Smooth muscle cell of the brain vasculature (primary cell): Measurements from ENCODE around the gene ARL5C.
A peak's percentile ranks its signal among the peaks of the same experiment; 100 is the strongest.

Experiments
- DNase-seq: peaks from one replicate; pipeline ENCODE4 v3.0.0-alpha.2; 2012; ENCODE audit warnings: low read depth, low spot score

The ARL5C gene

GRCh38 chr17:39167476-39167875 lies 1.5 kb upstream of the ARL5C start:
- no peak for DNase-seq

GRCh38 chr17:39166437-39167335 lies 725 bp upstream of the ARL5C start:
- DNase-seq, result no peak

- no peak for DNase-seq
Measured at GRCh38 chr17:39165178-39165840, 652 bp downstream of the ARL5C start.

DNA sequence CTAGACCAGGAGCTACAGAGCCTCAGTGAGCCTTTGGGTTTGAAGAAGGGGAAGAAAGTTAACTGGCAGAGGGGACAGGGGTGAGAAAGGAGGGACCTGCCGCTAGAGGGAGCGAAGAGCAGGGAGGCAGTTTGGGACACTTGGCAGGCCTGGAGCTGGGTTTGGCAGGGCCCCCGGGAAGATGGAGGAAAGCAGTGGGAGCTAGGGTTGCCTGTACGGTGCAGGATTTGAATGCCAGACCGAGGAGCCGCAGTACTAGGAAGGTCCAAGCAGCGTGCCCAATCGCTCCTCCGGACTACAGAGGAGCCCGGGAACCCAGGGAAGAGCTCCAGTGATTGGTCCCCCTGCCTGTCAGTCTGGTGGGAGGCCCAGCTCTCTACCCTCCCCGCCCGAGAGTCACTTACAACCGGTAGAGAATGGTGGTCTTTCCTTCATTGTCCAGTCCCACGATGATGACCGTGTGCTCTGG lies 1.3 kb downstream of the ARL5C start:
- peak; percentile 69 for DNase-seq

DNA sequence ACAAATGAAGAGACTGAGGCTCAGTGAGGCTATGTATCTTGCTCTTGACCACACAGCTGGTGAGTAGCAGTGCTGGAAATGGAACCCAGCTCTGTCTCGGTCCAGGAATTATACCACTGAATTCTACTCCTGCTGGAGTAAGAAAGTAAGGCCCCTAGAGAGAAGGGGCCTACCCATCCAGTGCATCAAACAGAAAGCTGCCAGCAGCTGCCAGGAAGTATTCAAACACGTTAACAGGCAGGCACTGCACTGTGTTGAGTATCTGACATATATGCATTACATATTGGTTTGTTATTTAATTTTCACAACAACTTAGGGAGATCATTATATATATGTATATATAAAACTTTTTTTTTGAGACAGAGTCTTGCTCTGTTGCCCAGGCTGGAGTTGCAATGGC lies 4.0 kb downstream of the ARL5C start:
- DNase-seq, result no peak

DNA sequence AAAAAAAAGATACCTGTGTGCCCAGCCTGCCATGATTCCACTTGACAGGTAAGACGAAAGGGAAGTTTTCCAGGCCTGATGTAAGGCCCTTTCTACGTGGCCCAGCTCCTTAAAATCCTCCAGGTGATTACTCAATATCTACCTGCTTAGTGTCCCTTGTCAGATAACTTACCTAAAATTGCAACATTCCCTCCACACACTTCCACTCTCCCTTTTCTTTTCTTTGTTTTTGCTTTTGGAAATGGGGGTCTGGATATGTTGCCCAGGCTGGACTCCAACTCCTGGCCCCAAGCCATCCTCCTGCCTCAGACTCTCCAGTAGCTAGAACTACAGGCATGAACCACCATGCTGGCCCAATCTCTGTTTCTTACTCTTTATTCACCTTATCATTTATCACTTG lies 7.3 kb downstream of the ARL5C start:
- no peak for DNase-seq

- no peak for DNase-seq
Measured at GRCh38 chr17:39156491-39156890, 9.5 kb downstream of the ARL5C start.

GRCh38 chr17:39155654-39156053 lies 10.3 kb downstream of the ARL5C start:
- no peak for DNase-seq

DNA sequence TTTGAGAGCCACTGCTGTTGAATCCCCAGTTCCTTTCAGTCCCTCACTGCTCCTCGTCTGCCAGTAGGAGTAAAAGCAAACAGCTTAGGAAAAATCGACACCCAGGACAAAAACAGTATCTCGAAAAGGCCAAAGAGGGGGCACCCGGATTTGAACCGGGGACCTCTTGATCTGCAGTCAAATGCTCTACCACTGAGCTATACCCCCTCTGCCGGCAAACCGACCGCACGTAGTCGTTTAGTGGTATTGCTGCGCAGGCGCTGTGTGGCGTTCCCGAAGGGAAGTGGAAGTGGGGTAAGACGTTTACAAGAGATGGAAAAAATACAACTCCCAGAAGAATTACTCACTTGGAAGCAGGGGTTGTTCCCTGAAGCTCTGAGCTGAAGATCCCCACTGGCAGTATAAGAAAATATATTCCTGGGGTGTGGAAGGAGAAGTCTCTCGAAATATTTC lies 12.3 kb downstream of the ARL5C start:
- peak; percentile 77 for DNase-seq

DNA sequence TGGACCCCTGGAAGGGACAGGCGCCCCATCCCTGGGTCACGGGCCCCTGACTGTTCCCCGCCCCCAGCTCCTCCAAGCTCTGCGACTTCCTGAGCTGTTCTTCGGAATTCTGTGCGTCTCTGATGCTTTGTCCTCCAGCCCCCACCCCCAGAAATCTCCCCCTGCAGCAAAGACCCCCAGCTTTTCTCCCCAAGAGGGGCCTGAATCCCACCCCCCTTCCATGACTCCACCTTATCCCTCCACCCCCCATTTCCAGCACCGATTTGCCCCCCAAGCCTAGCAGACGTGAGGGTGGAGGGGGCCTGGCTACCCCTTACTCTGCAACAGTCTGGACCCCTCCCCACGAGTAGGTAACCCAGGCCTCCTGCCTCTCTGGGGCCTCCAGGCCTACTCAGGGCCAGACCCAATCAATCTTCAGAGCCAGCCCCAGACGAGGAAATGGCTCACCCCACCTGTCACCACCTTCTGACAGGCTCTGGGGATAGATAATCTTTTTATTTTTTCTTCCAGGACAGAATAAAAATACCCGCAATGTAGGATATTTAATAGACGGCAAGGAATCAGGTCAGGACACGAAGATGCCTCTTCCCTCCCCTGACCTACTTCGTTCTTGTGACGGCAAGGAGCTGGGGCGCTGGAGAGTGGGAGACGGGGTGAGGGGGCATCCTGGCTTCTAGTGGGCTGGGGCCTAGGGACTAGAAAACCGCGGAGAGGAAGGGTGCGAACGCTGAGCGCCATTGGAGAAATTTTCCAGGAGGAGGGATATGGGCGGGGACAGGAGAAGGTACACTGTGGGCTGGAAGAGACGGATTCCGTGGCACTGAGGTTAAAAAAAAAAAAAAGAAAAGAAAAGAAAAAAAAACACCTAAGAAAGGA lies 13.8 kb downstream of the ARL5C start:
- no peak for DNase-seq

DNA sequence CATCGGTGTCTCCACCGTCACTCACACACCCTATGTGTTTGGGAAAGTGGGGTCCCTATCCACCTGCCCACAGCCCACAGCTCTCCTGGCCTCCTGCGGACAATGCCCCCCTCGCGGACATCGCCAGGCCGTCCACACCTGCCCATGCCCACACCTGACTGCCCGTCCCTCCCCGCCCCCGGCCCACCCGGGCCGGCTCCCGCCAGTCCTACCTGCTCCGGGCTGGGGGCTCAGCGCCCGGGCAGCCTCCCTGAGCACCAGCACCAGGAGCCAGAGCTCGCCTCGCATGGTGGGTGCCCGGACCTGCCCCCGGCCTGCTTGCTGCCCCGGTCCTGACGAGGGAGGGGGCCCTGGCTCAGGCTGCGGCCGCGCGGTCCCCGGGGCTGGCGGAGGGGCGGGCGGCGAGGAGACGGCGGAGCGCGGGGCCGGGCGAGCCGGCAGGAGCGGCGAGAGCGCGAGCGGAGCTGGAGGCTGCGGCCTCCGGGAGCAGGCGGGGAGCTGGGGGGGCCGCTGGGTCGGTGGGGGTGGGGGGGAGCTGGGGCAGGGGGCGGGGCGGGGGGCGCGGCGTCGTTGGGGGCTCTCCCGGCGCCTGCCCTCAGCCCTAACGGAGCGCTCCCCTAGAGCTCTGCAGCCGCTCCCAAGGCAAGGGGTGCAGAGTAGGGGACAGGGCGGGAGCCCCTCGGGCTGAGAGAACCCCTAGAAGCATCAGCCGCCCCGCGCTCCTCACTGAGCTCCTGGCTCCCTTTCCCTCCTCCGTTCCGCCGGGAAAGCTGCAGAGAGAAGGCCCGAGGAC lies 14.6 kb downstream of the ARL5C start, which contains the start of gene PLXDC1:
PLXDC1 (minus strand) TSS at position 488 of the 793 bp plus-strand sequence; CDS start at position 288, 200 bp downstream.
- DNase-seq, result no peak

- no peak for DNase-seq
Measured at GRCh38 chr17:39150795-39151149, 15.2 kb downstream of the ARL5C start.

GRCh38 chr17:39150104-39150634 lies 15.8 kb downstream of the ARL5C start:
- no peak for DNase-seq

GRCh38 chr17:39147221-39148185 lies 18.5 kb downstream of the ARL5C start:
- DNase-seq, result no peak

GRCh38 chr17:39146273-39146672 lies 19.7 kb downstream of the ARL5C start:
- no peak for DNase-seq

DNA sequence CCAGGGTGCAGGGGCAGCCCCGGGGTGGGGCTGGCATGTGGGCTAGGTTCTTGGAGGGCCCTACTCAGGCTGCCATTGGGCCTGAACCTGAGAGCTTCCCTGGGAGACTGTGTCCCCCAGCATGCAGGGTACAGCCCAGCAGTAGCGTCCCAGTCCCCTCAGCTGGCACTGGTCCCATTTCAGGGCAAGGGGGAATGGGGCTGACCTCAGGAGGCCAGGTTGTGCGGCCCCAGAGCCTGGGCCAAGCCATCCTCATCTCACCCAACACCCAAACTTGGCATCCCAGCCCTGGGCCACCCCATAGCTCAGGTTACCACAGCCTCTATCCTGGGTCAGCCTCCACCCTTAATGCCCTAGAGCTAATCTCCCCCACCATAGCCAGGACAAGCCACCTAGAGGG lies 20.8 kb downstream of the ARL5C start:
- DNase-seq, result no peak

DNA sequence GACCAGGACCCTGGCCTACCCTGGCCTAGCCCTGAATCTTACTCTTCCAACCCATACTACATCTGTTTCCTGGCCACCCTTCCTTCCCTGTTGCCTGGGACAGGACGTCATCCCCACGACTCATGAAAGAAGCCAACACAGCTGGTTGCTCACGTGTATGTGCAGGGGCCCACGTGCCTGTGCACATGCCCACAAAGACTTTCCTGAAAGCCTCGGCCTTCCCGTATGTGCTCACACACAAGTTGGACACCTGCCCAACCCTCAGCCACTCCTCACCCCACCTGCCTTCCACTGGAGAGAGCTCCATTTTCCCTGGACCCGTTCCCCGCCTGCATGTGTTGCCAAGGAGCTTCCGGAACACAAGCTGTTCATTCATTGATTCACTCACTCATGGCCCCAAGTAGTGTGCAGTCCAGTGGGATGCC lies 21.5 kb downstream of the ARL5C start:
- no peak for DNase-seq

GRCh38 chr17:39143552-39144093 lies 22.3 kb downstream of the ARL5C start:
- no peak for DNase-seq
